ENCODE data around the gene VKORC1L1.
"Not testable (repeated sequence)": the region's sequence is repeated elsewhere in the genome, so short reads cannot be mapped to it uniquely, and the experiment has no call there.

DNA sequence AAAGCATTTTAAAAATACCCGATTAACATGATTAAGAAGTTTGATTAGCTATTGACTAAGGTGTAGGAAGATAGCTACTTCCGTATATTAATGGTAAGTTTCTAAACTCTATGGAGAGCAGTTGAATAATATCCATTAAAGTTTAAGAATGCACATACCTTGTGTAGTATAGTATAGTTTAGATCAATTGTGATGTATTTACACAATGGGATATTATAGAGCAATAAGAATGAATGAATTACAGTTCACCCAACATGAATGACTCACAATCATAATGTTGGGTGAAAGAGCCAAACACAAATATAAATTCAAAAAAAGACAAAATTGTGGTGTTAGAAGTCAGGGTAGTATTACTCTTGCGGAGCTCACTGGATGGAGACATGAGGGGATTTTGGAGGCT lies 24.4 kb downstream of the VKORC1L1 start:
- TF ChIP-seq, protein P1, sequence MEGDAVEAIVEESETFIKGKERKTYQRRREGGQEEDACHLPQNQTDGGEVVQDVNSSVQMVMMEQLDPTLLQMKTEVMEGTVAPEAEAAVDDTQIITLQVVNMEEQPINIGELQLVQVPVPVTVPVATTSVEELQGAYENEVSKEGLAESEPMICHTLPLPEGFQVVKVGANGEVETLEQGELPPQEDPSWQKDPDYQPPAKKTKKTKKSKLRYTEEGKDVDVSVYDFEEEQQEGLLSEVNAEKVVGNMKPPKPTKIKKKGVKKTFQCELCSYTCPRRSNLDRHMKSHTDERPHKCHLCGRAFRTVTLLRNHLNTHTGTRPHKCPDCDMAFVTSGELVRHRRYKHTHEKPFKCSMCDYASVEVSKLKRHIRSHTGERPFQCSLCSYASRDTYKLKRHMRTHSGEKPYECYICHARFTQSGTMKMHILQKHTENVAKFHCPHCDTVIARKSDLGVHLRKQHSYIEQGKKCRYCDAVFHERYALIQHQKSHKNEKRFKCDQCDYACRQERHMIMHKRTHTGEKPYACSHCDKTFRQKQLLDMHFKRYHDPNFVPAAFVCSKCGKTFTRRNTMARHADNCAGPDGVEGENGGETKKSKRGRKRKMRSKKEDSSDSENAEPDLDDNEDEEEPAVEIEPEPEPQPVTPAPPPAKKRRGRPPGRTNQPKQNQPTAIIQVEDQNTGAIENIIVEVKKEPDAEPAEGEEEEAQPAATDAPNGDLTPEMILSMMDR (IDR thresholded peaks at IDR 0.05; ENCODE audit: low read depth, low read length, missing input control): not testable (repeated sequence)
- TF ChIP-seq RAD21 (IDR thresholded peaks at IDR 0.05); NR2F2 (IDR thresholded peaks at IDR 0.05); GABPA (IDR thresholded peaks at IDR 0.05 in 1 of 2, conservative IDR thresholded peaks at IDR 0.05 in 1 of 2): not testable (repeated sequence)
